Anterior cingulate cortex (tissue), 58 donors: Measurements from ENCODE around the gene IFNE.
"Not testable (repeated sequence)": the region's sequence is repeated elsewhere in the genome, so short reads cannot be mapped to it uniquely, and the experiment has no call there.

Experiments used
- DNase-seq, 58 donors: peaks; one replicate each; lab custom pipeline; 2025; lab: John Stamatoyannopoulos, UW

IFNE gene

GRCh38 chr9:21502586-21502985 is 20.5 kb upstream of the IFNE start:
- DNase-seq, result no peak

GRCh38 chr9:21499912-21500311 is 17.8 kb upstream of the IFNE start:
- no peak for DNase-seq

GRCh38 chr9:21491756-21492155 is 9.6 kb upstream of the IFNE start:
- DNase-seq, result no peak

GRCh38 chr9:21481470-21482056 is 550 bp downstream of the IFNE start:
- no peak for DNase-seq

GRCh38 chr9:21479152-21479702 is 2.9 kb downstream of the IFNE start:
- DNase-seq, result no peak

- DNase-seq, result no peak
Observed at GRCh38 chr9:21477466-21477865, 4.6 kb downstream of the IFNE start.

- no peak for DNase-seq
Observed at GRCh38 chr9:21473236-21473635, 8.9 kb downstream of the IFNE start.

GRCh38 chr9:21470126-21470525 is 12.0 kb downstream of the IFNE start:
- no peak for DNase-seq

GRCh38 chr9:21465859-21466518 is 16.1 kb downstream of the IFNE start:
- DNase-seq, result peak in 1 of 58 donors; percentile 26

- DNase-seq, result no peak
Observed at GRCh38 chr9:21465138-21465537, 17.0 kb downstream of the IFNE start.

GRCh38 chr9:21461377-21461776 is 20.7 kb downstream of the IFNE start:
- DNase-seq, result no peak

- peak in 11 of 58 donors; percentile 1 to 29 (median 9) for DNase-seq
Observed at GRCh38 chr9:21455320-21455719, 26.8 kb downstream of the IFNE start.

- DNase-seq, result no peak
Observed at GRCh38 chr9:21454149-21454548, 28.0 kb downstream of the IFNE start.

- no peak for DNase-seq
Observed at GRCh38 chr9:21452681-21453080, 29.4 kb downstream of the IFNE start.

- DNase-seq, result no peak
Observed at GRCh38 chr9:21450733-21451394, 31.2 kb downstream of the IFNE start.

- DNase-seq, result not testable (repeated sequence)
Observed at GRCh38 chr9:21449312-21449711, 32.8 kb downstream of the IFNE start.

GRCh38 chr9:21443849-21444625 is 38.1 kb downstream of the IFNE start:
- DNase-seq, result no peak

- DNase-seq, result no peak
Observed at GRCh38 chr9:21440139-21440538, 42.0 kb downstream of the IFNE start, which contains the start of gene IFNA1. Gene IFNA1, plus strand, starts transcription at chr9:21440439. Its CDS starts 69 bp downstream, at chr9:21440508.

- not testable (repeated sequence) for DNase-seq
Observed at GRCh38 chr9:21435015-21435383, 47.1 kb downstream of the IFNE start.

- peak in 20 of 58 donors; percentile 2 to 42 (median 18) for DNase-seq
Observed at GRCh38 chr9:21434202-21435014, 47.7 kb downstream of the IFNE start.
